Neural progenitor cell (in vitro differentiated cells): ENCODE data around the gene PCSK4. TPM values are rescaled to one million over a fixed set of nuclear protein-coding genes. Genes with fewer than 3 reads are reported as not detected.
"Not testable (repeated sequence)": the region's sequence is repeated elsewhere in the genome, so short reads cannot be mapped to it uniquely, and the experiment has no call there.

Experiments
- DNase-seq: peaks from one replicate; pipeline ENCODE4 v3.0.0-alpha.2; 2016; ENCODE audit warnings: low spot score
- H2AFZ ChIP-seq: fragments of 200-600 bp; sonication (generic); replicated peaks from 2 replicates; pipeline ENCODE4 v1.6.1; 2016; ENCODE audit warnings: antibody characterized with exemption
- H3F3A ChIP-seq: fragments of 200-600 bp; sonication (generic); 2 replicates; pipeline ENCODE4 v1.6.1; 2016; ENCODE audit warnings: antibody characterized with exemption, low read depth
- H3K27ac ChIP-seq: fragments of 200-600 bp; sonication (generic); 2 replicates; pipeline ENCODE4 v1.5.1; 2016; ENCODE audit warnings: mild to moderate bottlenecking
- H3K27me3 ChIP-seq: fragments of 200-600 bp; sonication (generic); 2 replicates; pipeline ENCODE4 v1.6.1; 2016; ENCODE audit warnings: mild to moderate bottlenecking, moderate library complexity
- H3K36me3 ChIP-seq: fragments of 200-600 bp; sonication (generic); 2 replicates; pipeline ENCODE4 v1.5.1; 2016
- H3K4me1 ChIP-seq: fragments of 200-600 bp; sonication (generic); 2 replicates; pipeline ENCODE4 v1.6.1; 2016; ENCODE audit warnings: mixed run types
- H3K4me2 ChIP-seq: fragments of 200-600 bp; sonication (generic); 2 replicates; pipeline ENCODE4 v1.6.1; 2016
- H3K4me3 ChIP-seq: fragments of 200-600 bp; sonication (generic); 2 replicates; pipeline ENCODE4 v1.5.1; 2016
- H3K79me2 ChIP-seq: fragments of 200-600 bp; sonication (generic); 2 replicates; pipeline ENCODE4 v1.6.1; 2016; ENCODE audit warnings: low read depth
- H3K9ac ChIP-seq: fragments of 200-600 bp; sonication (generic); 2 replicates; pipeline ENCODE4 v1.6.1; 2016
- H3K9me3 ChIP-seq: fragments of 200-600 bp; sonication (generic); 2 replicates; pipeline ENCODE4 v1.5.1; 2016; ENCODE audit warnings: low read depth
- H4K20me1 ChIP-seq: fragments of 200-600 bp; sonication (generic); 2 replicates; pipeline ENCODE4 v1.6.1; 2016; ENCODE audit warnings: low read depth
- H3K27ac Mint-ChIP-seq: 3 replicates; pipeline ENCODE4 v1.8.0; 2021; ENCODE audit warnings: mixed read lengths
- H3K27me3 Mint-ChIP-seq: 2 replicates; pipeline ENCODE4 v1.8.0; 2022; ENCODE audit warnings: low read depth, mild to moderate bottlenecking, inconsistent platforms, moderate library complexity, mixed read lengths; ENCODE audit not compliant: insufficient read depth
- H3K36me3 Mint-ChIP-seq: 3 replicates; pipeline ENCODE4 v1.8.0; 2021; ENCODE audit warnings: mixed read lengths
- H3K4me1 Mint-ChIP-seq: 3 replicates; pipeline ENCODE4 v1.8.0; 2021; ENCODE audit warnings: mixed read lengths
- H3K4me3 Mint-ChIP-seq: 3 replicates; pipeline ENCODE4 v1.8.0; 2021; ENCODE audit warnings: mild to moderate bottlenecking, moderate library complexity, mixed read lengths
- H3K9me3 Mint-ChIP-seq: 3 replicates; pipeline ENCODE4 v1.8.0; 2020; ENCODE audit warnings: mixed read lengths
- EZH2 ChIP-seq: fragments of 200-600 bp; sonication (generic); IDR thresholded peaks from 2 replicates; pipeline ENCODE4 v1.6.1; 2017; ENCODE audit warnings: antibody characterized with exemption, mild to moderate bottlenecking, moderate library complexity
- EZH2phosphoT487 ChIP-seq: fragments of 200-600 bp; sonication (generic); IDR thresholded peaks from 2 replicates; pipeline ENCODE4 v1.6.1; 2017; ENCODE audit warnings: antibody characterized with exemption
- total RNA-seq: library from RNA; depleted of rRNA; stranded (reverse); fragments of >200 nt; gene quantifications from 2 replicates; pipeline ENCODE4 v1.2.3, GENCODE V29; 2015; ENCODE audit warnings: low replicate concordance
- TF ChIP-seq, protein P1 (sequence below): fragments of 200-600 bp; sonication (generic); IDR thresholded peaks from 2 replicates; pipeline ENCODE4 v1.5.1; 2017; ENCODE audit warnings: antibody characterized with exemption, mild to moderate bottlenecking

The PCSK4 gene
- 3.6 and 12.5 TPM in 2 replicates for total RNA-seq

DNA sequence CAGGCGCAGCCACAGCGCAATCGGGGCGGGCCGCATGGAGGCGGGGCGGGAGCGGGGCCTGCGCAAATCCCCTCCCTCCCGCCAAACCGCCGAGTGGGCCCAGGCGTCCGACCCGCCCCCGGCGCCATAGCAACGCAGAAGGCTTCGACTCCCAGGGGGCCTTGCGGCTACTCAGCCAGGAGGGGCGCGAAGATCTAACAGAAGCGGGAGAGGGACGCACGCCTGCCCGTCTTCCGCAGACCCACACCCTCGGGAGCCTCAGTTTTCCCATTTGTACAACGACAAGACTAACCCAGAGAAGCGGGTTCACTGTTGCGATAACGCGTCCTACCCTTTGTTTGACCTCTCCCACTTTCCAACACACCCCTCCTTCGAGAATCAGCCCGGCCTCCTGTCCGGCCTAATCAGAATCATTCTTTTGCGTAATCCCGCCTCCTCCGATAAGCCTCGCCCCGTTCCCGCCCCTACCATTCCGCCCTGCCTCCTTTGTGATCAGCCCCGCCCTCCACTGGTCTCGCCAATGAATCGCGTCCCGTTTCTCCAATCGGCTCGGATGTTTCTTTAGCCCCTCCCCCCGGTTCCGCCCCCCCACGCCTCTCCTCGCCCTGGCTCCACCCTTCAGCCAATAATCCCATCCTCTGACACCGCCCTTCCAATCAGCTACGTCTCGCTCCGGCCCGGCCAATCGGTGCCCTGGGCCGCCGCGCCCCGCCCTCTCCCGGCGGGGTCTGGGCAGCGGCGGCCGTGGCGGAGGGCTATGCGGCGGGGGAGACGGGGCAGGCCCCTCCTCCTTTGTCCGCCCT is at the start of gene PCSK4:
TSS of gene PCSK4 (minus strand) at position 40 of the 803 bp plus-strand sequence. CDS start at position 36, 4 bp downstream.
- Histone ChIP-seq H3K27ac (no peak within 1 kb of the TSS), H3K79me2 (no peaks in the 10 kb centered on the region), H3K4me1 (peaks cover 12% of the 10 kb centered on the region), H4K20me1 (peaks cover 9% of the 10 kb centered on the region), H2AFZ (peak within 1 kb of the TSS; percentile 85), H3K4me2 (peak within 1 kb of the TSS; percentile 86), H3K9me3 (no peaks in the 10 kb centered on the region), H3K27me3 (peaks cover 36% of the 10 kb centered on the region), H3K36me3 (no peaks in the 10 kb centered on the region), H3K4me3 (peak within 1 kb of the TSS; percentile 64), H3F3A (peaks cover 7% of the 10 kb centered on the region), H3K9ac (no peak within 1 kb of the TSS)
- Mint-ChIP-seq H3K27ac (peak within 1 kb of the TSS; percentile 99), H3K4me1 (peaks cover 17% of the 10 kb centered on the region), H3K4me3 (peak within 1 kb of the TSS; percentile 88), H3K27me3 (peaks cover 7% of the 10 kb centered on the region), H3K9me3 (no peaks in the 10 kb centered on the region), H3K36me3 (no peaks in the 10 kb centered on the region)
- TF ChIP-seq EZH2 (no peak), EZH2phosphoT487 (no peak)
- TF ChIP-seq, protein P1, sequence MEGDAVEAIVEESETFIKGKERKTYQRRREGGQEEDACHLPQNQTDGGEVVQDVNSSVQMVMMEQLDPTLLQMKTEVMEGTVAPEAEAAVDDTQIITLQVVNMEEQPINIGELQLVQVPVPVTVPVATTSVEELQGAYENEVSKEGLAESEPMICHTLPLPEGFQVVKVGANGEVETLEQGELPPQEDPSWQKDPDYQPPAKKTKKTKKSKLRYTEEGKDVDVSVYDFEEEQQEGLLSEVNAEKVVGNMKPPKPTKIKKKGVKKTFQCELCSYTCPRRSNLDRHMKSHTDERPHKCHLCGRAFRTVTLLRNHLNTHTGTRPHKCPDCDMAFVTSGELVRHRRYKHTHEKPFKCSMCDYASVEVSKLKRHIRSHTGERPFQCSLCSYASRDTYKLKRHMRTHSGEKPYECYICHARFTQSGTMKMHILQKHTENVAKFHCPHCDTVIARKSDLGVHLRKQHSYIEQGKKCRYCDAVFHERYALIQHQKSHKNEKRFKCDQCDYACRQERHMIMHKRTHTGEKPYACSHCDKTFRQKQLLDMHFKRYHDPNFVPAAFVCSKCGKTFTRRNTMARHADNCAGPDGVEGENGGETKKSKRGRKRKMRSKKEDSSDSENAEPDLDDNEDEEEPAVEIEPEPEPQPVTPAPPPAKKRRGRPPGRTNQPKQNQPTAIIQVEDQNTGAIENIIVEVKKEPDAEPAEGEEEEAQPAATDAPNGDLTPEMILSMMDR = no peak
- peak; percentile 99 for DNase-seq

GRCh38 chr19:1539749-1540148 is 49.6 kb upstream of the PCSK4 start:
- H4K20me1 ChIP-seq, H3F3A ChIP-seq, H3K4me3 ChIP-seq, H3K27ac Mint-ChIP-seq, H3K4me2 ChIP-seq, H3K9me3 Mint-ChIP-seq, H3K27ac ChIP-seq, H3K36me3 ChIP-seq, H3K9ac ChIP-seq, H3K79me2 ChIP-seq, H3K36me3 Mint-ChIP-seq, H3K9me3 ChIP-seq, DNase-seq, H2AFZ ChIP-seq, H3K4me3 Mint-ChIP-seq, H3K4me1 Mint-ChIP-seq, H3K4me1 ChIP-seq: not testable (repeated sequence)
- H3K27me3 Mint-ChIP-seq = peaks cover 10% of the 10 kb centered on the region
- H3K27me3 ChIP-seq = peaks cover 22% of the 10 kb centered on the region

DNA sequence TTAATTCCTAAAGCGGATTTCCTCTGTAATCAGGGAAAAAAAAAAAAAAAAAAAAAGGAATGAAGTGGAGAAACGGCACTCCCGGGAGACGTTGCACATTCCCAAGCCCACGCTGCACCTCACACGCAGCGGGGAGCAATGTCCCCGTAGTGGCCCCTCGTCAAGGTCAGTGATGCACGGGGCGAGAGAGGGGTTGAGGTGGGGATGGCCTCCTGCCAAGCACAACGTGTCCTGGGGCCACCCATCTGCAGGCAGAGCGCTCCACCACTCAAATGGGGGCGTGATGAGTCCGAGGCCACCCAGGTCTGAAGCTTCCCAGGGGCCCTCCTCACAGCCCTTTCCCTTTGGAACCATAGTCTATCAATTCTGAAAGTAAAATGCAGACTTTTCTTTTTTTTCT is 48.8 kb upstream of the PCSK4 start:
- H3K4me3 Mint-ChIP-seq = no peak overlapping the region
- no peak overlapping the region for H3K27ac Mint-ChIP-seq
- Histone ChIP-seq H2AFZ (no peak overlapping the region), H3K9ac (no peak overlapping the region), H3K36me3 (no peaks in the 10 kb centered on the region), H3K27me3 (peaks cover 15% of the 10 kb centered on the region), H3K4me3 (no peak overlapping the region), H3K9me3 (no peaks in the 10 kb centered on the region), H4K20me1 (no peaks in the 10 kb centered on the region), H3K79me2 (no peaks in the 10 kb centered on the region), H3K27ac (no peak overlapping the region), H3K4me1 (no peaks in the 10 kb centered on the region), H3F3A (no peaks in the 10 kb centered on the region), H3K4me2 (no peak overlapping the region)
- H3K36me3 Mint-ChIP-seq = no peaks in the 10 kb centered on the region
- H3K27me3 Mint-ChIP-seq = peaks cover 5% of the 10 kb centered on the region
- TF ChIP-seq EZH2phosphoT487 (no peak), EZH2 (no peak)
- TF ChIP-seq, protein P1 = no peak
- no peaks in the 10 kb centered on the region for H3K9me3 Mint-ChIP-seq
- peaks cover 3% of the 10 kb centered on the region for H3K4me1 Mint-ChIP-seq
- no peak for DNase-seq

DNA sequence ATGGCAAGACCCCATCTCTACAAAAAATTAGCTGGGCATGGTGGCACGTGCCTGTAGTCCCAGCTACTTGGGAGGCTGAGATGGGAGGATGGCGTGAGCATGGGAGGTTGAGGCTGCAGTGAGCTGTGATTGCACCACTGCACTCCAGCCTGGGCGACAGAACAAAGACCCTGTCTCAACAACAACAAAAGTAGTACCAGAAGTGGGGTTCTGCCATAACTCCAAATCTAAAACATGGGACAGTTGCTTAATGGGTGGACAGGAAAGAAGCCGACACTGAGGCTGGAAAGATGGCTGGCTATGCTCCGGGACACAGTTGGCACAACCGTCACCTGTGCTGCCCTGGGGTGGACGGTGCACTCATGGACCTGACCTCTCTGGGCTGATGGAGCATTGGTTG is 45.5 kb upstream of the PCSK4 start:
- not testable (repeated sequence) for H3K27me3 Mint-ChIP-seq, H3K36me3 Mint-ChIP-seq

More for the DNA sequence above, 45.5 kb upstream of the PCSK4 start:
- not testable (repeated sequence) for H3K9ac ChIP-seq, H4K20me1 ChIP-seq, H3K27ac Mint-ChIP-seq, H3K27me3 ChIP-seq, H3K4me2 ChIP-seq, H3K79me2 ChIP-seq, H3K27ac ChIP-seq, H3K4me3 Mint-ChIP-seq, DNase-seq, H3F3A ChIP-seq, H3K4me1 ChIP-seq, H3K9me3 Mint-ChIP-seq, H3K9me3 ChIP-seq, H3K4me3 ChIP-seq, H3K4me1 Mint-ChIP-seq, H2AFZ ChIP-seq, H3K36me3 ChIP-seq
